ENCODE results near the gene MLYCD.

DNA sequence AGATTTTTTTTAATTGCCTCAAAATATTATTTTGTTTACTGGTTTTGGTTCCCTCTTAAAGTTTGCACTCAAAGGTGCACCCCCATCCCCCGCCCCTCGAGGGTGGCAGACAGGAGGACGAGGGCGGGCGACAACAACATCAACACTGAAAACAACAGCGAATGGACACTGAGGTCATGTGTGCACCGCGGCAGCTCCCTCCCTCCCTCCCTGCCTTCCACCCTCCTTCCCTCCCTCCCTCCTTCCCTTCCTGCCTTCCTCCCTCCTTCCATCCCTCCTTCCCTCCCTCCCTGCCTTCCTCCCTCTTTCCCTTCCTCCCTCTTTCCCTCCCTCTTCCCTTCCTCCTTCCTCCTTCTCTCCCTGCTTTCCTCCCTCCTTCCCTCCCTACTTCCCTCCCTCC lies 52.6 kb downstream of the MLYCD start:
- TF ChIP-seq, protein P1, sequence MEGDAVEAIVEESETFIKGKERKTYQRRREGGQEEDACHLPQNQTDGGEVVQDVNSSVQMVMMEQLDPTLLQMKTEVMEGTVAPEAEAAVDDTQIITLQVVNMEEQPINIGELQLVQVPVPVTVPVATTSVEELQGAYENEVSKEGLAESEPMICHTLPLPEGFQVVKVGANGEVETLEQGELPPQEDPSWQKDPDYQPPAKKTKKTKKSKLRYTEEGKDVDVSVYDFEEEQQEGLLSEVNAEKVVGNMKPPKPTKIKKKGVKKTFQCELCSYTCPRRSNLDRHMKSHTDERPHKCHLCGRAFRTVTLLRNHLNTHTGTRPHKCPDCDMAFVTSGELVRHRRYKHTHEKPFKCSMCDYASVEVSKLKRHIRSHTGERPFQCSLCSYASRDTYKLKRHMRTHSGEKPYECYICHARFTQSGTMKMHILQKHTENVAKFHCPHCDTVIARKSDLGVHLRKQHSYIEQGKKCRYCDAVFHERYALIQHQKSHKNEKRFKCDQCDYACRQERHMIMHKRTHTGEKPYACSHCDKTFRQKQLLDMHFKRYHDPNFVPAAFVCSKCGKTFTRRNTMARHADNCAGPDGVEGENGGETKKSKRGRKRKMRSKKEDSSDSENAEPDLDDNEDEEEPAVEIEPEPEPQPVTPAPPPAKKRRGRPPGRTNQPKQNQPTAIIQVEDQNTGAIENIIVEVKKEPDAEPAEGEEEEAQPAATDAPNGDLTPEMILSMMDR (IDR thresholded peaks at IDR 0.05; ENCODE audit: poor library complexity, severe bottlenecking) = no peak
- no peak for TF ChIP-seq EZH2 (IDR thresholded peaks at IDR 0.05; ENCODE audit: borderline replicate concordance, insufficient read depth, low read length, poor library complexity, severe bottlenecking)
- TF ChIP-seq, protein P2, sequence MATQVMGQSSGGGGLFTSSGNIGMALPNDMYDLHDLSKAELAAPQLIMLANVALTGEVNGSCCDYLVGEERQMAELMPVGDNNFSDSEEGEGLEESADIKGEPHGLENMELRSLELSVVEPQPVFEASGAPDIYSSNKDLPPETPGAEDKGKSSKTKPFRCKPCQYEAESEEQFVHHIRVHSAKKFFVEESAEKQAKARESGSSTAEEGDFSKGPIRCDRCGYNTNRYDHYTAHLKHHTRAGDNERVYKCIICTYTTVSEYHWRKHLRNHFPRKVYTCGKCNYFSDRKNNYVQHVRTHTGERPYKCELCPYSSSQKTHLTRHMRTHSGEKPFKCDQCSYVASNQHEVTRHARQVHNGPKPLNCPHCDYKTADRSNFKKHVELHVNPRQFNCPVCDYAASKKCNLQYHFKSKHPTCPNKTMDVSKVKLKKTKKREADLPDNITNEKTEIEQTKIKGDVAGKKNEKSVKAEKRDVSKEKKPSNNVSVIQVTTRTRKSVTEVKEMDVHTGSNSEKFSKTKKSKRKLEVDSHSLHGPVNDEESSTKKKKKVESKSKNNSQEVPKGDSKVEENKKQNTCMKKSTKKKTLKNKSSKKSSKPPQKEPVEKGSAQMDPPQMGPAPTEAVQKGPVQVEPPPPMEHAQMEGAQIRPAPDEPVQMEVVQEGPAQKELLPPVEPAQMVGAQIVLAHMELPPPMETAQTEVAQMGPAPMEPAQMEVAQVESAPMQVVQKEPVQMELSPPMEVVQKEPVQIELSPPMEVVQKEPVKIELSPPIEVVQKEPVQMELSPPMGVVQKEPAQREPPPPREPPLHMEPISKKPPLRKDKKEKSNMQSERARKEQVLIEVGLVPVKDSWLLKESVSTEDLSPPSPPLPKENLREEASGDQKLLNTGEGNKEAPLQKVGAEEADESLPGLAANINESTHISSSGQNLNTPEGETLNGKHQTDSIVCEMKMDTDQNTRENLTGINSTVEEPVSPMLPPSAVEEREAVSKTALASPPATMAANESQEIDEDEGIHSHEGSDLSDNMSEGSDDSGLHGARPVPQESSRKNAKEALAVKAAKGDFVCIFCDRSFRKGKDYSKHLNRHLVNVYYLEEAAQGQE (IDR thresholded peaks at IDR 0.05; ENCODE audit: borderline replicate concordance) = no peak
- TF ChIP-seq POLR2AphosphoS5 (IDR thresholded peaks at IDR 0.05) = no peak
- TF ChIP-seq TAF1 (IDR thresholded peaks at IDR 0.05; ENCODE audit: low read depth) = no peak
- no peak for TF ChIP-seq EP300 (conservative IDR thresholded peaks at IDR 0.05; ENCODE audit: poor library complexity, severe bottlenecking)

Data from neural cell (in vitro differentiated cells).